HG03439 (cell line): Measurements from ENCODE around the gene SLCO3A1.

ENCODE experiments used
- ATAC-seq: cut with Tn5 transposase; IDR thresholded peaks from one replicate; pipeline ENCODE4 v1.9.1; 2021; ENCODE audit warnings: mild to moderate bottlenecking, moderate library complexity; ENCODE audit not compliant: unreplicated experiment

The SLCO3A1 gene

GRCh38 chr15:92116330-92116729 is 262.8 kb downstream of the SLCO3A1 start:
- no peak for ATAC-seq

GRCh38 chr15:92117261-92117731 is 263.8 kb downstream of the SLCO3A1 start:
- ATAC-seq: no peak

- no peak for ATAC-seq
These were observed 264.8 kb downstream of the SLCO3A1 start for GRCh38 chr15:92118162-92118935.

- ATAC-seq: no peak
These were observed 265.4 kb downstream of the SLCO3A1 start for GRCh38 chr15:92118936-92119325.

GRCh38 chr15:92120094-92120795 is 266.7 kb downstream of the SLCO3A1 start:
- no peak for ATAC-seq

- no peak for ATAC-seq
These were observed 267.5 kb downstream of the SLCO3A1 start for GRCh38 chr15:92121047-92121446.

GRCh38 chr15:92122259-92122658 is 268.8 kb downstream of the SLCO3A1 start:
- ATAC-seq: no peak

- no peak for ATAC-seq
These were observed 270.6 kb downstream of the SLCO3A1 start for GRCh38 chr15:92123962-92124656.

GRCh38 chr15:92124657-92125010 is 271.1 kb downstream of the SLCO3A1 start:
- ATAC-seq: no peak

- no peak for ATAC-seq
These were observed 275.3 kb downstream of the SLCO3A1 start for GRCh38 chr15:92128788-92129187.

- no peak for ATAC-seq
These were observed 276.7 kb downstream of the SLCO3A1 start for GRCh38 chr15:92130244-92130643.

- no peak for ATAC-seq
These were observed 277.4 kb downstream of the SLCO3A1 start for GRCh38 chr15:92130906-92131305.

GRCh38 chr15:92132982-92133755 is 279.7 kb downstream of the SLCO3A1 start:
- no peak for ATAC-seq

GRCh38 chr15:92140796-92141195 is 287.3 kb downstream of the SLCO3A1 start:
- ATAC-seq: no peak

- ATAC-seq: no peak
These were observed 288.1 kb downstream of the SLCO3A1 start for GRCh38 chr15:92141607-92142006.

- no peak for ATAC-seq
These were observed 289.0 kb downstream of the SLCO3A1 start for GRCh38 chr15:92142242-92143232.

- no peak for ATAC-seq
These were observed 290.3 kb downstream of the SLCO3A1 start for GRCh38 chr15:92143765-92144164.

GRCh38 chr15:92146511-92147150 is 293.1 kb downstream of the SLCO3A1 start:
- no peak for ATAC-seq

GRCh38 chr15:92149029-92149428 is 295.5 kb downstream of the SLCO3A1 start:
- no peak for ATAC-seq
